GM18517 (cell line): ENCODE results near the gene ANKRD34A.

Source experiments
- ATAC-seq: cut with Tn5 transposase; IDR thresholded peaks from one replicate; pipeline ENCODE4 v1.9.1; 2021; ENCODE audit warnings: mild to moderate bottlenecking, moderate library complexity; ENCODE audit not compliant: unreplicated experiment

Gene ANKRD34A

GRCh38 chr1:145964328-145965118, at the start of gene ANKRD34A, which contains the start of gene POLR3GL:
ANKRD34A (minus strand) TSS chr1:145964575; CDS start chr1:145961759, 2,816 bp downstream.
POLR3GL (plus strand) TSS chr1:145964690; CDS start chr1:145974866, 10,176 bp downstream.
- ATAC-seq, result peak; percentile 84

GRCh38 chr1:146013559-146013922, 49.2 kb upstream of the ANKRD34A start:
- ATAC-seq, result no peak

DNA sequence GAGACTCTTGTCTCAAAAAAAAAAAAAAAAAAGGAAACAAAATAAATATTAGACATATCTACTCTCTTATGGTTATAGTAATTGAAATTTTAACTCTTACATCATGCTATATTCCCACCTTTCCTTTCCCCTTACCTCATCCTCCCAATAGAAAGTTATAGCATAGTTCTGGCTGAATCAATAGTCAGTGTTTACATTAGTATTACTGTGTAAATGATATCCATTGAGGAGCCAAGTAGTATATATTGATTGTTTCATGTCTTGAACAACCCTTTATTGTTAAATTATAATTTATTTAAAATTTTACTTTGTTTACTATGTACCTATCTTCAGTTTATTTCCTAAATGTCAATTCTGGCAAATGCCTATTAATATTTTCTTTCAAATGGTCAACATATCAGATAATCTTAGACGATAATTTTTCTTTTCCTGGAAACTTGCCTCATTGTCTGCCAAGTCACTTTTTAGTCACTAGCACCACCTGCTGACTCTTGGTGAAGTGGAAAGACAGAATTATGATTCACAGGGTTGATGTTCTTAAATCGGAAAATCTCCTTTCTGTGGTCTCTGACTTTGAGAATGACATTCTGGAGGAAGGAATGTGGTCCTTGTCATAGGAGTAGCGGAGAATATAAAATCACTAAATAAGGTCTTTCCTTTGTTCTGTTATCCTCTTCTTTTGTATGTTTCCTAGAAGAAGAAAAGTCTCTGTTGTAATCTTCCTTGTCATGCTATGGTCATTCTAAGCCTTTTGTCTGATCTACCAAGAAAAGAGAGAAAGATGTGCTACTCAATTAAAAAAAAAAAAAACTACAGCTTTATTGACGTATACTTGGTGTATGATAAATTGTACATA, 48.6 kb upstream of the ANKRD34A start:
- ATAC-seq, result no peak

DNA sequence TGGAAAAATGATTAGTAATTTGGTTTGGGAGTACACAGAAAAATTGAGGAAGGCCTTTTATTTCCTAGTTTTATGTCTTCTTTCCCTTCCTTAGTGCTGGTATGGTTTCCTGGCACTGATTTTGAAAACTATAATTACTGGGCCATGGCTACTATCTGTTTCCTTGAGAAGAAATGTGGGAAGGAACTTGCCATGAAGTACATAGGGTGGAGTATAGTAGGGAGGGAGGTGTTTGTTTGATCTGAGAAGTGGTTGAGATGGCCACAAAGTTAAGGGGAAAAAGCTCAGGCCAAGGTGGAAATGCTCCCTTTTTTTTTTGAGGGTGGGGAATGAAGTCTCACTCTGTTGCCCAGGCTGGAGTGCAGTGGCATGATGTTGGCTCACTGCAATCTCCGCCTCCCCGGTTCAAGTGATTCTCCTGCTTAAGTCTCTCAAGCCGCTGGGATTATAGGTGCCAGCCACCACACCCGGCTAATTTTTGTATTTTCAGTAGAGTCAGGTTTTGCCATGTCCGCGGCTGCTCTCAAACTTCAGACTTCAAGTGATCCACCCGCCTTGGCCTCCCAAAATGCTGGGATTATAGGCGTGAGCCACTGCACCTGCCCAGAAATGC, 45.9 kb upstream of the ANKRD34A start:
- ATAC-seq, result no peak

DNA sequence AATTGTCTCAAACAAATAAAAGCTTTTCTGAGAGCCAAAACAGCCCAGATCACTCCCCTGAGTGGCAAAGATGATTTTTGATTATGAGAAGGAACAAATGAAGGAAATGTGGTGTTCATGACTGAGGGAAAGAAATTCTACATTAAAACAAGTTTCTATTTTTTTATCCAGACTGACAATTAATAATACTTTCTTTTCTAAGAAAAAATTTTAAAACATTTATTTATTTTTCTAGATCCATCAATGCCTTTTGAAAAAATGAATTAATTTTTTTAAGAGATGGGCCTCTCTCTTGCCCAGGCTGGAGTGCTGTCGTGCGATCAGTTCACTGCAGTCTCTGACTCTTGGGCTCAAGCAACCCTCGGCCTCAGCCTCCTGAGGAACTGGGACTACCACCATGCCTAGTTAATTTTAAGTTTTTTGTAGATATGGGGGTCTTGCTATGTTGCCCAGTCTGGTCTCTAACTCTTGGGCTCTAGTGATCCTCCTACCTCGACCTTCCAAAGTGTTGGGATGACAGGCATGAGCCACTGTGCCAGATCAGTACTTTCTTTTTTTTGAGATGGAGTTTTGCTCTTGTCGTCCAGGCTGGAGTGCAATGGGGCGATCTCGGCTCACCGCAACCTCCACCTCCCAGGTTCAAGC, 43.2 kb upstream of the ANKRD34A start:
- ATAC-seq, result no peak

- ATAC-seq, result no peak
These were observed 37.3 kb upstream of the ANKRD34A start for GRCh38 chr1:146001709-146002108.

DNA sequence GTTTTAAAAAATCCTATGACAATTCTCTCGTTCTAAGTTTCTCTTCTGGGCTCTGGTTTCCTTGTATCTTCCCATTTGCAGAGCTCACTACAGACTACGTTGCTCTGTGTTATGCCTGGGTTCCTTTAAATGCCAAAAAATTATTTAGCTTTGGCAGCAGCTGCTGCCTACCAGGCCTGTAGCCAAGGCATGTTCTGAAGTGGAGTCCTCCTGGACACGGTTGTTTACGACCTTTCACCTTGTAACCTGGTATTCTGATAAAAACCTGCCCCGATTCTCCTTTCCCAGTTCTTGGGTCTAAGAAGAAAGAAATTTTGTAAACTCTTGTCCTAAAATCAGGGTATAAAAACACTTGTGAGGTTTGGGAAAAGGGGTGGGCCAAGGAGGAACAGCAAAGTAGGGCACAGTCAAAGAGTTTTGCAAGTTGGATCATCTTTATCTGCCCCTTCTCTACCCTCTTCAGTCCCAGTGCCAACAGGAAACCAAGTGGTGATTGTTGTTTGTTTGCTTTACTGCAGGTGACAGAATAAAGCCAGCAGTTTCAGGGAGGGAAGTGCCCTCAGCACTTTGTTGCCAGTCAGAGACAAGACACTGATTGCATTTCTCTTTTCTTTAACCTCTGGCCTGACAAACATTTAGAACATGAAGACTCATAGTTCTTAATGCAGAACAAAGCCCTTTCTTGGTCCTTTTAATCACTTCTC, 35.1 kb upstream of the ANKRD34A start:
- ATAC-seq, result no peak

DNA sequence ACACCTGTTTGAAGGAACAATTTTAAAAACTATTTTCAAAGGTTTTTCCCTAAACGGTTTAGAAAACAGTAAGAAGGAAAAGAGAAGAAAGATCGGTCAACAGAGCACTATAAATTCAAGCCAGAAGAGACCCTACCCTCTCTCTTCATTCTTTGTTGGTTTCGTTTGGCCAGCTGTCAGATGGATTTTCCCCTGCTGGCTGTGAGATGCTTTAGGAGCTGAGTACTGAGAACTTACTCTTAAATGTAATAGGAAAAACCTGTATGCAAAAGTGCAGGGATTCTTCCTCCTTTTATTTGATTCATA, 33.3 kb upstream of the ANKRD34A start:
- no peak for ATAC-seq

GRCh38 chr1:145997016-145997717, 32.8 kb upstream of the ANKRD34A start:
- ATAC-seq, result peak; percentile 12

DNA sequence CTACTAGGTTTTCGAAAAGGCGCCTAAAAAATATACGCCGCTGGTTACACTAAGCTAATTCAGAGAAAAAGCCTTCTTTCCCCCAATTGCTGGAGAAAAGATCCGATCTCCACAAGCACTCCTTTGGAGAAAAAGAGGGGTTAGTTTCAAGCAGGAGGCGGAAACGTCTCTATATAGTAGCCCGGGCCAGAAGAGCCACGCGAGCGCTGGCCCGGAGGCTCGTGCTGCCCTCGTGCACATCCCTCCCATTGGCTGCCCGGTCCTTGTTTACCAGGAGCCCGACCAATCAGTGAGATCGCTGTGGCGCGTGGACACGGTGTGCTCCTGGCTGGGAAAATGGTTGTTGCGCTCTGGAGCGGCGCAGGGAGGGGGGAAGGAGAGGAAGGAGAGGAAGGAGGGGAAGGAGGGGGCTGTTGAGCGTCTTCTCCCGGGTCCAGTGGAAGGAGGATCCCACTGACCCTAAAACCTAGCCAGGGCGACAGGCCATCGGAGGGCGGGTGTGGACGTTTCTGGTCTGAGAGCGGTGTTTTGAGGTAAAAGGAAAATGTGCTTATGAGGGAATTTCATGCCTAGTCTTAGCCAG, 32.1 kb upstream of the ANKRD34A start, which contains the start of gene TXNIP:
TXNIP (minus strand) TSS at position 147 of the 583 bp plus-strand sequence. CDS start 313 bp downstream, outside the sequence.
- peak; percentile 72 for ATAC-seq

DNA sequence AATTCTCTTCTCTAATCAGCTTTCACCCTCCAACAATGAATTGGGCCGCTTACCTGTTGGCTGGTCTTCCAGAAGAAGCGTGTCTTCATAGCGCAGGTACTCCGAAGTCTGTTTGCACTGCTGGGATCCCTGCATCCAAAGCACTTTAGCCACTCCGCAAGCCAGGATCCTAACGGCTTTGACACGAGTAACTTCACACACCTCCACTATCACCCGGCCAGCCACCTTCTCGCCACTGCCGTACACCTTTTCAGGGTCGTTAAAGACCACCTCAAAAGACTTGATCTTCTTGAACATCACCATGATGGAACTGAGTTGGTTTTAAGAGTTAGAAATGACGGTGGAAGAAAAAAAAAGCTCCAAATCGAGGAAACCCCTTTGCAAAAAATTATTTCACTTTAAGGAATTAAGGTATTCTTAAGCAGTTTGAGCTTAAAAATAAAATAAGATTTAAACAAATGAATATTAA, 31.6 kb upstream of the ANKRD34A start:
- no peak for ATAC-seq

- ATAC-seq, result no peak
These were observed 30.9 kb upstream of the ANKRD34A start for GRCh38 chr1:145995148-145995881.

- ATAC-seq, result no peak
These were observed 30.2 kb upstream of the ANKRD34A start for GRCh38 chr1:145994391-145995120.

- ATAC-seq, result no peak
These were observed 29.4 kb upstream of the ANKRD34A start for GRCh38 chr1:145993618-145994390.

DNA sequence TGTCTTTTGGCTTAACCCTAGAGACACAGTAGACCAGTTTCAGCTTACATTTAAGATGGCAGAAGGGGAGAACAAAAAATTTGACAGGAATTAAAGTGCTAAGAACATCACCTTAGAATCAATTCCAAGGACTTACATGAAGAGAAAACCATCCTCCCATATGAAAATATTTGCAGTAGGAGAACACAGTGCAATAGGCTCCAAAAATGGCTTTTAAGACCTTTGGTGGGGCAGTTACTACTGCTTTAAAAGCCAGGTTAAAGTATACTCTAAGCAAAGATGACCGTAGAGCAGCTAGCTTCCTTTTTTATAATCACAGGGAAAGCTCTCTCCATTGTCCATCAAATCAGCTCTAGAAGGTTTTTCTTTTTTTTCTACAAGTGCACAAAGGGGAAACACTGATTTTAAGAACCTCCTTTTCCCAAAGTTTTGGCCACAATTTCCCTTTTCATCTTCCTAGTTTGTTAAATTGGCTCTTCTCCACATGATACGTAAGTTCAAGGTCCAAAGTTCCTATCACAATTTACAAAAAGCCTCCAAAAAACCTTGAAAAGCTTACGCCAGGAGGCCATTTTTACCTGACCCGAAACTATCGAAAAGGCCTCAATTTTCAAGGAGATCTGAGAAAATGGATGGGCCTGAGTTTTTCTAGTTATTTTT, 28.7 kb upstream of the ANKRD34A start:
- no peak for ATAC-seq

DNA sequence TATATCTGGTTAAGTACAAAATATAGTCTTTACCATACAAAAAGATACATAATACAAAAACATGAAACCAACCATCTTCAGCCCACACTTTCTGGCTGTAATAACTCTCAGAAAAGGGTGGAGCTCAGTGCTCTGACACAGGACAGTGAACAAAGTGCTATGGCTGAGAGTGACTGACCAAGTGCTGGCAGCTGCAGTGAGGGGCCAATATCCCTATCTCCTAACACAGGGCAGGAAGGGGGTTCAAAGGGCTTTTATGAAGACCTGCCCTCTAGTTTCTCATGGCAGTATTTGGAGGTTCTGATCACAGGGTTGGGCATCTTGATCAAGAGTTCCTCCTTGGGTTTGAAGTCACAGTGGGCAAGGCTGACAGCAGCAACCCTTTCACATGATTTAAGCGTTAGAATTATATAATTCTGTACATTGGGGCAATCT, 28.1 kb upstream of the ANKRD34A start:
- ATAC-seq, result no peak
